Left lung (tissue), 10 donors: Measurements from ENCODE around the gene GRIPAP1. TPM values are rescaled to one million over a fixed set of nuclear protein-coding genes. Genes with fewer than 3 reads are reported as not detected.
A peak's percentile ranks its signal among the peaks of the same experiment; 100 is the strongest.

Experiments
- ATAC-seq: fragments of 200-7000 bp; cut with Tn5 transposase; one replicate; pipeline ENCODE4 v1.9.1; 2020; ENCODE audit warnings: moderate library complexity
- DNase-seq, 4 donors: peaks; one replicate each; pipeline ENCODE4 v3.0.0-alpha.2; 2013 to 2020
- H3K27ac ChIP-seq, 2 donors: fragments of 200-600 bp; sonication (generic) in 1 of 2; one replicate each; pipeline versions ENCODE4 v1.5.0 to v1.8.0; 2020 to 2021
- H3K27me3 ChIP-seq, 2 donors: fragments of 200-600 bp; sonication (generic) in 1 of 2; one replicate each; pipeline versions ENCODE4 v1.5.0 to v1.8.0; 2020 to 2021
- H3K36me3 ChIP-seq, 2 donors: fragments of 200-600 bp; sonication (generic) in 1 of 2; one replicate each; pipeline versions ENCODE4 v1.5.0 to v1.8.0; 2020 to 2021
- H3K4me1 ChIP-seq, 2 donors: fragments of 200-600 bp; one replicate each; pipeline ENCODE4 v1.8.0; 2021
- H3K4me3 ChIP-seq, 2 donors: fragments of 200-600 bp; sonication (generic) in 1 of 2; one replicate each; pipeline versions ENCODE4 v1.5.0 to v1.8.0; 2020 to 2021; ENCODE audit warnings: mild to moderate bottlenecking in 1 of 2
- H3K9me3 ChIP-seq, 2 donors: fragments of 200-600 bp; sonication (generic) in 1 of 2; one replicate each; pipeline versions ENCODE4 v1.5.0 to v1.8.0; 2020 to 2021
- CTCF ChIP-seq, 2 donors: fragments of 200-600 bp; sonication (generic) in 1 of 2; IDR thresholded peaks; one replicate each; pipeline versions ENCODE4 v1.5.0 to v1.8.0; 2021; ENCODE audit warnings: antibody characterized with exemption in 2 of 2
- intact Hi-C, 2 donors: fragments of 100-400 bp; cut with DNase I; formaldehyde crosslinking; loops; one replicate each; pipeline versions ENCODE4 v1.11.2 to v1.14.2; 2022
- polyA plus RNA-seq, 6 donors: library from polyadenylated mRNA; unstranded; fragments of 120-200 nt; gene quantifications; one replicate each; pipeline ENCODE4 v1.2.1, GENCODE V29; 2013; ENCODE audit not compliant: insufficient read length in 6 of 6
- total RNA-seq, 2 donors: library from RNA; stranded (reverse); fragmentation: NEBNext Ultra II Directional; extraction: Animal tissue kit (Norgen Biotek cat#: 25700); gene quantifications; one replicate each; pipeline ENCODE4 v1.2.1, GENCODE V29; 2021
- donor health status: DM: no; HTN: yes; CAD: no.
- donor health status: DM: no; HTN: no; CAD: no.

The GRIPAP1 gene
- total and polyA plus RNA-seq, 8 donors: 36.1 to 67.1 (median 57.6) TPM

DNA sequence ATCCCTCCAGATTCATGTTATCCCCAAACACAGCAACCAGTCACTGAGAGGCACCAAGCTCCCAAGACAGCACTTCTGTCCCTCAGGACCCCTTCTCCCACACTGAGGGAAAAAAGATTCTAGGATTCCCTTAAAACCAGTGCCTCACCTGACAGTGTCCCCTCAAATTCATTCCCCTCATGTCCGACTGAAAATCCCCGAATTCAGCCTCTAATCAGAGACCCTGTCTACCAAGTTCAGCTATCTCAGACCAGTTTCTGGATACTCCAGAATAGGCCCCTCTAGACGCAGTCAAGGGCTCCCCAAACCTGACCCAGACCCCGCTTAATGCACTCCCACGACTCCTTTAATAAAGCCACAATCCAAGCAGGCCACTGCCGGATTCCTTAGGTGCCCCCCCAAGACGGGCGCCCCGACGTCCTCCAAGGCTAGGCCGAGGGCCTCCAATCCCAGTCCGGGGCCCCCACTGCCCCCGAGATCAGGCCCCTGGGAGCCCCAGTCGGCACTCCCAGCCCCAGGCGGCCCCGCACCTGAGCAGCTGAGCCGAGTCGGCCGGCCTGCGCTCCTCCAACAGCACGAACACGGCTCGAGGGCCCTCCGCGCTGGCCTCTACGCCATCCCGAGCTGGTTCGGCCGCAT, 40.6 kb upstream of the GRIPAP1 start:
- Histone ChIP-seq H3K27ac (peak overlapping the region; percentile 93 to 96), H3K4me1 (peaks cover 11 to 25% of the 10 kb centered on the region in 2 donors), H3K36me3 (peaks cover 0 to 18% of the 10 kb centered on the region in 2 donors), H3K9me3 (no peaks in the 10 kb centered on the region), H3K27me3 (no peaks in the 10 kb centered on the region), H3K4me3 (peak overlapping the region; percentile 57 to 70)
- DNase-seq: no peak
- TF ChIP-seq CTCF (IDR thresholded peaks at IDR 0.05): no peak
- intact Hi-C loops: no loop called here
- peak; percentile 0 for ATAC-seq

DNA sequence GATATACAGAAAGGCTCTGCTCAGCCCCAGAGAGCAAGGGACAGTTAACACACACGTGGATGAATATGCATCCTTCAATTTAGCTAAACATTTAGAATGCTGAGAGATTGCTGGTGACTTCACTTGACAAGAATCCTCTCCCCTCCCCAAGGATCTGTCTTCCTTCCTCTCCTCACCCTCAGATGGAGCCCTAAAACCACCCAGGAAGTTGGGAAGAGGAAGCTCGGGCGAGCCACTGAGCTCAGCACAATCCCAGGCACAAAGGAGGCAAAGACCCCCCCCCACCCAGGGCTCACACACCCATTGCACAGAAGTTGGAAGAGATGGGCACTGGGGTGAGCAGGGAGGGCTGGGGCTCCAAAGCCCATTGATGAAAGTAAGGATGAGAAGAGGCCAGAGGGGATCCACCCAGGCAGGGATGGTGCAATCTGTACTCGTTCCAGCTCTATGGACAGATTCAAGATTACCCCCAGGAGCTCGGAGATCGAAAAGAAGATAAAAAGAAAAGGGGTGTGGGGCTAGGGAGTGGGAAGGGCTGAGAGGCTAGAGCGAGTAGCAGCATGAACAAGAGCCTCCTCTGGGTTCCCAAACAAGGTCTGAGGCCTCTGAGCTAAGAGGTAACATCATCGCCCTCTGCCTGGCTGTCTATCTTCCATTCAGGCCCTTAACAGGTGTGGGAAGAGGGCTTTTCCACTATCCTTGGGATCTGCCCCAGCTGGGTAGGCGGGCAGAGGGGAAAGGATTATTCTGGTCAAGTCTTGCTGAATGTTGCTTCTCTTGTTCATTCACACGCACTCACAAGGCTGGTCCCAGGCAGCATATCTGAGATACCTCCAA, 39.9 kb upstream of the GRIPAP1 start:
- Histone ChIP-seq H3K36me3 (peaks cover 0 to 25% of the 10 kb centered on the region in 2 donors), H3K27me3 (no peaks in the 10 kb centered on the region), H3K4me1 (peaks cover 11 to 25% of the 10 kb centered on the region in 2 donors), H3K9me3 (no peaks in the 10 kb centered on the region), H3K27ac (peak overlapping the region; percentile 93 to 96), H3K4me3 (peak overlapping the region; percentile 57 to 70)
- intact Hi-C loops: no loop called here
- DNase-seq: no peak
- ATAC-seq: no peak
- TF ChIP-seq CTCF (IDR thresholded peaks at IDR 0.05): no peak

GRCh38 chrX:49040376-49040955, 38.4 kb upstream of the GRIPAP1 start:
- Histone ChIP-seq H3K36me3 (peaks cover 0 to 40% of the 10 kb centered on the region in 2 donors), H3K27ac (peak overlapping the region; percentile 69 to 96), H3K4me3 (peak overlapping the region in 1 of 2 donors; percentile 70), H3K27me3 (no peaks in the 10 kb centered on the region), H3K4me1 (peaks cover 11 to 25% of the 10 kb centered on the region in 2 donors), H3K9me3 (no peaks in the 10 kb centered on the region)
- intact Hi-C loops: no loop called here
- TF ChIP-seq CTCF (IDR thresholded peaks at IDR 0.05): no peak
- no peak for ATAC-seq
- DNase-seq: no peak

DNA sequence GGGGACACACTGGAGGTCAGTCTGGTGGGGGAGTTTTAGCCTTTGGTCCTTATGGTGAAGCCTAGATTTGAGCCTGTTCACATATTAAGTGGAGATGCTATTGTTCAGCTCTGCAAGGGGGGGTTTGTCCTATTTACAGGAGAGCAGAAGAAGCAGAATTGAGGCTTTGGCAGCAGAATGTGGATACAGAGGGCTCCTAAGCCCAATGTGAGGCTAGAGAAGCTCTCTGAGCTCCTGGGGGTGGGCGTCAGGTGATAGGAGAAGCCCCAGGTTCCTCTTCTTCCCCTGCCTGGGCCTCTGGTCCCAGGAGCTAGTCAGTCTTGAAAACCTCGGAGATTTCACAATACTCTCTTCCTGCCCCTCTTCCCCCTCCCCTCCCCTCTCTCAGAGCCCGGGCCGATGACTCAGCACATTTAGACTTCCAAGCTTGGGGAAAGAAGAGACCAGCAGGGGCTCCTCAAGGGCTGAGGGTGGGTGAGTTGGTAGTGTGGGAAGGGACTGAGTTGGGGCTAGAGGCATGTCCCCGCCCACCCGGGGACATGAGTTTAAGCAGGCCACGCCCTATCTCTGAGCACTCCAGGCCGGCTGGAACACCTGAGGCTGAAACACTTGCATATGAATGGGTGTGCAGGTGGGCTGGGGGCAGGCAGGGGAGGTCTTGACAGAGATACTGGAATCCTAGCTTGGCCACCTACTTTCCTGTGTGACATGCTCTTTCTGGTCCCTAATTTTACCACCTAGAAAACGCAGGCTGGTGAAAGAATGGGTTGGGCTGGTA, 37.7 kb upstream of the GRIPAP1 start:
- peaks cover 11 to 25% of the 10 kb centered on the region in 2 donors for H3K4me1 ChIP-seq
- intact Hi-C loops: no loop called here
- TF ChIP-seq CTCF (IDR thresholded peaks at IDR 0.05): no peak
- DNase-seq (peak in 3 of 4 donors; percentile 80 to 92 (median 86)), ATAC-seq (peak; percentile 44)
- peaks cover 0 to 44% of the 10 kb centered on the region in 2 donors for H3K36me3 ChIP-seq
- H3K9me3 ChIP-seq: no peaks in the 10 kb centered on the region
- H3K27me3 ChIP-seq: no peaks in the 10 kb centered on the region
- H3K27ac ChIP-seq: peak overlapping the region; percentile 69 to 96
- H3K4me3 ChIP-seq: peak overlapping the region in 1 of 2 donors; percentile 70
